Skeletal muscle tissue (tissue), 4 donors: Measurements from ENCODE around the gene PIGZ. TPM values are rescaled to one million over a fixed set of nuclear protein-coding genes. Genes with fewer than 3 reads are reported as not detected.

Experiments used
- H3K27ac ChIP-seq: one replicate; pipeline ENCODE4 v1.7.0; 2013; ENCODE audit warnings: mild to moderate bottlenecking, low read depth, low read length, inconsistent platforms
- H3K27me3 ChIP-seq, 3 donors: one replicate each; pipeline ENCODE4 v1.7.0; 2013; ENCODE audit warnings: low read length in 3 of 3; ENCODE audit not compliant: control insufficient read depth in 3 of 3, insufficient read depth in 3 of 3
- H3K36me3 ChIP-seq, 3 donors: one replicate each; pipeline ENCODE4 v1.7.0; 2013; ENCODE audit warnings: low read length in 3 of 3; ENCODE audit not compliant: control insufficient read depth in 3 of 3, insufficient read depth in 3 of 3
- H3K4me1 ChIP-seq, 3 donors: one replicate each; pipeline ENCODE4 v1.7.0; 2013; ENCODE audit warnings: low read length in 3 of 3, mild to moderate bottlenecking in 3 of 3; ENCODE audit not compliant: control insufficient read depth in 3 of 3, insufficient read depth in 3 of 3
- H3K4me3 ChIP-seq, 3 donors: one replicate each; pipeline ENCODE4 v1.7.0; 2013; ENCODE audit warnings: low read length in 3 of 3
- H3K9ac ChIP-seq, 3 donors: one replicate each; pipeline ENCODE4 v1.7.0; 2013; ENCODE audit warnings: low read length in 3 of 3, mild to moderate bottlenecking in 3 of 3, moderate library complexity in 2 of 3, low read depth in 1 of 3
- H3K9me3 ChIP-seq, 3 donors: one replicate each; pipeline ENCODE4 v1.7.0; 2013; ENCODE audit warnings: low read length in 3 of 3; ENCODE audit not compliant: control insufficient read depth in 3 of 3
- total RNA-seq: library from RNA; depleted of rRNA; stranded (reverse); fragments of >200 nt; gene quantifications from one replicate; pipeline ENCODE4 v1.2.3, GENCODE V29; 2014
- donor health status: Osteomylitis.

PIGZ gene
- total RNA-seq, 1 donor from 2014 or later = 1.0 TPM

- peaks cover 9 to 30% (median 23%) of the 10 kb centered on the region in 3 donors for H3K36me3 ChIP-seq
- H3K27me3 ChIP-seq = no peaks in the 10 kb centered on the region
- H3K4me1 ChIP-seq = peaks cover 20 to 35% (median 20%) of the 10 kb centered on the region in 3 donors
- peak within 1 kb of the TSS; percentile 92 to 100 (median 99) for H3K4me3 ChIP-seq
- peak within 1 kb of the TSS; percentile 93 for H3K27ac ChIP-seq
- H3K9me3 ChIP-seq = no peaks in the 10 kb centered on the region
- H3K9ac ChIP-seq = peak within 1 kb of the TSS; percentile 96 to 99 (median 98)
Observed at GRCh38 chr3:196942226-196942914, 26.3 kb downstream of the PIGZ start, which contains the start of gene NCBP2. Gene NCBP2, minus strand, starts transcription at chr3:196942528. Its CDS starts 25 bp downstream, at chr3:196942503.

- Histone ChIP-seq H3K27ac (peak overlapping the region; percentile 93), H3K4me3 (peak overlapping the region; percentile 92 to 100 (median 99)), H3K4me1 (peaks cover 20 to 35% (median 20%) of the 10 kb centered on the region in 3 donors), H3K9ac (peak overlapping the region; percentile 96 to 99 (median 98)), H3K27me3 (no peaks in the 10 kb centered on the region), H3K36me3 (peaks cover 13 to 35% (median 29%) of the 10 kb centered on the region in 3 donors), H3K9me3 (no peaks in the 10 kb centered on the region)
Observed at GRCh38 chr3:196941729-196942225, 26.9 kb downstream of the PIGZ start.

DNA sequence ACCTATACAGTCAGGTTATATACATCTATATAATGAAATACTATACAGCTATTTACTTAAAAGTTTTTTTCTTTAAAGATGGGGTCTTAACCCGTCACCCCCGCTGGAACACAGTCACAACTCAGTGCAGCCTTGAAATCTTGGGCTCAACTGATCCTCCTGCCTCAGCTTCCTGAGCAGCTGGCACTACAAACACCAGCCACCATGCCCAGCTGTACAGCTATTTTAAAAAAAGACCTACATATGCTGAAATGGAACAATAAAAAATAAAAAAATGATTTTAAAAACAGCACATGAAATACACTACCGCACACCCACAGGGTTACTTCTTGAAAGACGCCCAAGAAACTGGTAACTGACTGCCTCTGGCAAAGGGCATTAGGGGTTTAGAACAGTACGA is 30.1 kb downstream of the PIGZ start:
- Histone ChIP-seq H3K27me3 (no peaks in the 10 kb centered on the region), H3K4me3 (no peak overlapping the region), H3K9ac (no peak overlapping the region), H3K4me1 (peaks cover 14 to 26% (median 18%) of the 10 kb centered on the region in 3 donors), H3K27ac (no peak overlapping the region), H3K36me3 (peaks cover 31 to 64% (median 57%) of the 10 kb centered on the region in 3 donors), H3K9me3 (no peaks in the 10 kb centered on the region)

DNA sequence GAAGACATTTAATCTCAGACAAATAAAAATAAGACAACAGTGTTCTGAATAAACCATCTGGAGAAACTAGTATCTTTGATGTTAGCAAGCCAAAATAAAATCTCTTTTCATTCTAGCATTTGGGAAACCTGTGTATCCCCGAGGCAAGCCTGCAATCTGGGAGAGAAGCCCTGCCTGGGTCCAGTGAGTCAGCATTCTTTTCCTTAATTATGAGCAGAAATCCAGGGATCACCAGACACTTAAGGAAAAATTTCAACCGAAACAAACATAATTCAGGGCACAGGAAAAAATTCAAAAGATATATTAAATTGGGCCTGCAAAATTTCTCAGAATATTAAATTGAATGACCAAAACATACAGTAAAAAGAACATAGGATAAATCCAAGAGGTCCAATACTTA is 30.5 kb downstream of the PIGZ start:
- Histone ChIP-seq H3K4me3 (no peak overlapping the region), H3K36me3 (peaks cover 31 to 67% (median 57%) of the 10 kb centered on the region in 3 donors), H3K9ac (no peak overlapping the region), H3K9me3 (no peaks in the 10 kb centered on the region), H3K27me3 (no peaks in the 10 kb centered on the region), H3K27ac (no peak overlapping the region), H3K4me1 (peaks cover 10 to 22% (median 13%) of the 10 kb centered on the region in 3 donors)

DNA sequence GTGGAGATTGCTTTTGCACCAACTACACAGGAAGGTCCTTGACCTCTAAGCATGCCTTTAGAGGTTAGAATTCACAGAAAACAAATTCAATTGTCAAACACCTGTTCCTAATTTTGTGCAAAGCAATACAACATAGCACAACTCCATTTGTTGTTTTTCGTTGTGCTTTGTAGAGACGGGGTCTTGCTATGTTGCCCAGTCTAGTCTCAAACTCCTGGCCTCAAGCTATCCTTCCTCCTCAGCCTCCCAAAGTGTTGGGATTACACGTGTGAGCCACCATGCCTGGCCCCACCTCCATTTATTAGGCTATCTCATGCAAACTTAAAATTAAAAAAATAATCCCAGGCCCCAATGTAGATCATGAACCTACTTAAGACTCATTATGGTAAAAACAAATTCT is 32.3 kb downstream of the PIGZ start:
- H3K4me1 ChIP-seq = peaks cover 7 to 8% (median 7%) of the 10 kb centered on the region in 3 donors
- H3K4me3 ChIP-seq = no peak overlapping the region
- no peak overlapping the region for H3K9ac ChIP-seq
- no peak overlapping the region for H3K27ac ChIP-seq
- H3K9me3 ChIP-seq = no peaks in the 10 kb centered on the region
- no peaks in the 10 kb centered on the region for H3K27me3 ChIP-seq
- peaks cover 38 to 79% (median 67%) of the 10 kb centered on the region in 3 donors for H3K36me3 ChIP-seq

DNA sequence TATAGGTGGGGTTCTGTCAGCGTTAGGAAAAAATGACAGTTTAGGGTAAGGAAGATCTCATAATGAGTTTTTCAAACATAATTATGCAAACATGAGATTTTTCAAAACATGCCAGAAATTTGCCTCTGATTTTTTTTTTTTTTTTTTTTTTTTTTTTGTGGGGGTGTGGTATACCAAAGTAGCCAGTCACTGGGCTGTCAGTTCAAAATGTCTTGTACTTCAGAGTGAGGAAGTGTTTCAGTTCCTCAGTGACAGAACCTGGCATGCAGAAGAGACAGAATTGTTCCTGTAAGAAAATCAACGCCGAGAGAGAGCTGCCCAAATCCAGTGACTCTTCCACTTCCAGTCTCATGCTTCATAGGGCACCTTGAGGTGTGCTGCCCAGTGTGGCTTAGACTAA is 36.0 kb downstream of the PIGZ start:
- Histone ChIP-seq H3K4me1 (no peaks in the 10 kb centered on the region), H3K27ac (no peak overlapping the region), H3K36me3 (peaks cover 35 to 71% (median 61%) of the 10 kb centered on the region in 3 donors), H3K9me3 (no peaks in the 10 kb centered on the region), H3K9ac (no peak overlapping the region), H3K27me3 (no peaks in the 10 kb centered on the region), H3K4me3 (no peak overlapping the region)

- Histone ChIP-seq H3K9ac (peak overlapping the region in 1 of 3 donors; percentile 28), H3K4me1 (no peaks in the 10 kb centered on the region), H3K27me3 (no peaks in the 10 kb centered on the region), H3K9me3 (no peaks in the 10 kb centered on the region), H3K4me3 (no peak overlapping the region), H3K36me3 (peaks cover 30 to 67% (median 55%) of the 10 kb centered on the region in 3 donors), H3K27ac (no peak overlapping the region)
Observed at GRCh38 chr3:196931828-196932587, 36.6 kb downstream of the PIGZ start.

DNA sequence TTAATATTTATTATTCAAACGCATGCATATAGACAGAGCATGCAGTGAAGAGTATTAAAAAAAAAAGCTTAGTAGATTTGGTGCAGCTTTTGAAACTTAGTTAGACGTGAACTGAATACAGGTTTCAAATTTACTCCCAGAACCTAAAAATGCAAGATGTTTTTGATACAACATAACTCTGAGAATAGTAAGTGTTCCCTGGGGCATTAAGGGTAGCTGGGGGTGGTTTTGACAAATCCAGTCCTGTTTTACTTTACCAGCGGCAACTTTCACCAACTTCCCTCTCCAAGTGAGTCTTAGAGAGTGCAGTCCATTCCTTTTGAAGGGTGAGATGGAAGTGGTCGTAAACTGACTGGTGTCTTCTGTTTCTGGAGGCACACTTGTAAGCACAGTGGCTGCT is 37.5 kb downstream of the PIGZ start:
- H3K4me1 ChIP-seq = no peaks in the 10 kb centered on the region
- no peak overlapping the region for H3K27ac ChIP-seq
- no peaks in the 10 kb centered on the region for H3K27me3 ChIP-seq
- H3K9me3 ChIP-seq = no peaks in the 10 kb centered on the region
- H3K9ac ChIP-seq = no peak overlapping the region
- no peak overlapping the region for H3K4me3 ChIP-seq
- H3K36me3 ChIP-seq = peaks cover 24 to 59% (median 47%) of the 10 kb centered on the region in 3 donors

GRCh38 chr3:196927571-196928453 is 40.8 kb downstream of the PIGZ start:
- no peak overlapping the region for H3K9ac ChIP-seq
- H3K9me3 ChIP-seq = no peaks in the 10 kb centered on the region
- H3K27ac ChIP-seq = no peak overlapping the region
- H3K27me3 ChIP-seq = no peaks in the 10 kb centered on the region
- peaks cover 10 to 32% (median 25%) of the 10 kb centered on the region in 3 donors for H3K36me3 ChIP-seq
- no peaks in the 10 kb centered on the region for H3K4me1 ChIP-seq
- no peak overlapping the region for H3K4me3 ChIP-seq
